Duodenal mucosa (tissue), 2 donors: ENCODE measurements around the gene GSTM1.
A peak's percentile ranks its signal among the peaks of the same experiment; 100 is the strongest.

Experiments
- H3K27ac ChIP-seq: one replicate; pipeline ENCODE4 v1.7.0; 2013; ENCODE audit warnings: low read depth, low read length
- H3K27me3 ChIP-seq, 2 donors: one replicate each; pipeline ENCODE4 v1.7.0; 2013; ENCODE audit warnings: low read length in 2 of 2, control low read depth in 1 of 2; ENCODE audit not compliant: insufficient read depth in 2 of 2, control insufficient read depth in 1 of 2
- H3K36me3 ChIP-seq, 2 donors: one replicate each; pipeline ENCODE4 v1.7.0; 2013; ENCODE audit warnings: low read length in 2 of 2, control low read depth in 1 of 2; ENCODE audit not compliant: insufficient read depth in 2 of 2, control insufficient read depth in 1 of 2
- H3K4me1 ChIP-seq, 2 donors: one replicate each; pipeline ENCODE4 v1.7.0; 2013; ENCODE audit warnings: low read length in 2 of 2, control low read depth in 1 of 2; ENCODE audit not compliant: insufficient read depth in 2 of 2, control insufficient read depth in 1 of 2
- H3K4me3 ChIP-seq, 2 donors: one replicate each; pipeline ENCODE4 v1.7.0; 2013; ENCODE audit warnings: low read length in 2 of 2, low read depth in 1 of 2
- H3K9ac ChIP-seq, 2 donors: one replicate each; pipeline ENCODE4 v1.7.0; 2013; ENCODE audit warnings: low read length in 2 of 2, low read depth in 1 of 2
- H3K9me3 ChIP-seq, 2 donors: one replicate each; pipeline ENCODE4 v1.7.0; 2013; ENCODE audit warnings: low read length in 2 of 2, control low read depth in 1 of 2; ENCODE audit not compliant: control insufficient read depth in 1 of 2

The GSTM1 gene

GRCh38 chr1:109687641-109688499, at the start of gene GSTM1:
Gene GSTM1 (plus strand): TSS chr1:109687817. CDS start chr1:109687874, 57 bp downstream.
- Histone ChIP-seq H3K4me3 (no peak within 1 kb of the TSS), H3K27me3 (no peaks in the 10 kb centered on the region), H3K9me3 (no peaks in the 10 kb centered on the region), H3K36me3 (no peaks in the 10 kb centered on the region), H3K4me1 (no peaks in the 10 kb centered on the region), H3K9ac (no peak within 1 kb of the TSS), H3K27ac (no peak within 1 kb of the TSS)

- Histone ChIP-seq H3K36me3 (no peaks in the 10 kb centered on the region), H3K4me1 (peaks cover 56 to 60% of the 10 kb centered on the region in 2 donors), H3K9ac (peak overlapping the region in 1 of 2 donors; percentile 29), H3K4me3 (no peak overlapping the region), H3K9me3 (no peaks in the 10 kb centered on the region), H3K27me3 (no peaks in the 10 kb centered on the region), H3K27ac (no peak overlapping the region)
These were observed 48.4 kb upstream of the GSTM1 start for GRCh38 chr1:109639063-109639840.

DNA sequence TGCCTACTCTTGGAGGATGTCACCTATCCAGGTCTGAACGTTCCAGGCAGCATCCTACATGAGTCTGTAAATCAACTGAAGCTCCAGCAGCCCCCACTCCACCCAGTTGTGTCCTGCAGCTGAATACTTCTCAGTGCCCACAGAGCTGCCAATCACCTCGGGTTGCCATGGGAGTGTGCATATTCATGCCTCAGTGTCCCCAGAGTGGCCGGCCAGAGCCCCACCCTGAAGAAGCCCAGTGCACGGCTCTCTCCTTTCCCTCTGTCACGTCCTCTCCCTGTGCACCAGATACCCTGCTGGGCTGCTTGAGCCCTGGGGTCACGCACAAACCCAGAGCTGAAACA, 47.8 kb upstream of the GSTM1 start:
- Histone ChIP-seq H3K27me3 (no peaks in the 10 kb centered on the region), H3K36me3 (no peaks in the 10 kb centered on the region), H3K4me3 (no peak overlapping the region), H3K9me3 (no peaks in the 10 kb centered on the region), H3K4me1 (peaks cover 52 to 59% of the 10 kb centered on the region in 2 donors), H3K9ac (peak overlapping the region in 1 of 2 donors; percentile 43), H3K27ac (no peak overlapping the region)

DNA sequence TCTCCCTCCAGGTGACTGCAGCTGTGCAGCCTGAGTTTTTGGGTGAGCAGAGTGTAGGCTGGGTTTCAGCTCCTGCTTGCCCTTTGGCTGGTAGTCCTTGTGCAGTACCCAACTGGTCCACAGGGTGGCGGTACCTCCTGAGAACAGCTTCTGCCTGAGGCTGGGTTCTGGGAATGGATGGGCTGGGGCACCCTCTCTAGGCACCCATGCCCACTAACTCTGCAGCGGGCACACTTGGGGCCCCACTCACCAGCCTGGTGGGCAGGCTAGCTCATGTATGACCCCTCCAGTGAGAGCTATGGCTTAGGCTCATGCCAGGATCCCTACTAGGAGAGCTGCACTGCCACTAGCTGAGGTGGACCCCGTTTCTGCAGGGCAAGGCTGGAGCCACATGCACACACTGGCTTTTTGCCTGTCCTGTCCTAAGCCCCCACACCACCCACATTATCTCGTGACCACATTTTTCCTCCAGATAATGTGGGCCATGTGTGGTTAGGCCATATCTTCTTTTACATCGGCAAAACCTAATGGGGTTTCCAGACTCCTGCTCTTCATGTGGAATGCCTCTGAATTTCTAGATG, 47.2 kb upstream of the GSTM1 start:
- Histone ChIP-seq H3K36me3 (no peaks in the 10 kb centered on the region), H3K27me3 (no peaks in the 10 kb centered on the region), H3K4me3 (no peak overlapping the region), H3K27ac (no peak overlapping the region), H3K9ac (peak overlapping the region in 1 of 2 donors; percentile 43), H3K4me1 (peaks cover 46 to 55% of the 10 kb centered on the region in 2 donors), H3K9me3 (no peaks in the 10 kb centered on the region)

DNA sequence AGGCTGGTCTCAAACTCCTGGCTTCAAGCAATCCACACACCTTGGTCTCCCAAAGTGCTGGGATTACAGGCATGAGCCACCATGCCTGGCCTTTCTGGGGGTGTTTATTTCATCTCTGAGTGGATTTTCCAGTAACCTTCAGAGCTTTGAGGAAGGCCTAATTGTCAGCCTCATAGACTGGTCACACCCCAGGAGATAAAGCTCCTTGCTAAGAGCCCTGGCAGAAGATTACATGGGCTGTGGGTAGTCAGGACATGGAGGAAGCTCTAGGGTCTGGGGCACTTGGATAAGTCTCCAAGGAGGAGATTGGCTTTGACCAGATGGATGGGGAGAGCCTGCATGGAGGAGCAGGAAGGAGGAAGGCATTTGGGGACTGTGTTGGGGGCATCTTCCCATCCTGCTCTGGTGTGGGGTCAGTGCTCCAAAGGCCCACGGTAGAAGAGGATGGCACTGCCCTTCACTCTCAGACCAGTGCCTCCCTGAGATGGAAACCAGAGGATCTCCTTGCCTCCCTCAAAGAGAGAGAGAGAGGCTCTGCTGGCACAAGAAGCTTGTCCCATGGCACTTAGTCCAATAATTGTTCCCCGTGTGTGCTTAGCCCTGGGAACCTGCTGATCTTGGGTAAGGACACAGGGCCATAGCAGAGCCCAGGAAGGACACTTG, 46.4 kb upstream of the GSTM1 start:
- no peaks in the 10 kb centered on the region for H3K36me3 ChIP-seq
- no peak overlapping the region for H3K9ac ChIP-seq
- no peak overlapping the region for H3K4me3 ChIP-seq
- no peak overlapping the region for H3K27ac ChIP-seq
- H3K9me3 ChIP-seq, result no peaks in the 10 kb centered on the region
- no peaks in the 10 kb centered on the region for H3K27me3 ChIP-seq
- H3K4me1 ChIP-seq, result peaks cover 39 to 47% of the 10 kb centered on the region in 2 donors

- Histone ChIP-seq H3K27ac (no peak overlapping the region), H3K9me3 (no peaks in the 10 kb centered on the region), H3K36me3 (no peaks in the 10 kb centered on the region)
These were observed 45.8 kb upstream of the GSTM1 start for GRCh38 chr1:109641861-109642260.

DNA sequence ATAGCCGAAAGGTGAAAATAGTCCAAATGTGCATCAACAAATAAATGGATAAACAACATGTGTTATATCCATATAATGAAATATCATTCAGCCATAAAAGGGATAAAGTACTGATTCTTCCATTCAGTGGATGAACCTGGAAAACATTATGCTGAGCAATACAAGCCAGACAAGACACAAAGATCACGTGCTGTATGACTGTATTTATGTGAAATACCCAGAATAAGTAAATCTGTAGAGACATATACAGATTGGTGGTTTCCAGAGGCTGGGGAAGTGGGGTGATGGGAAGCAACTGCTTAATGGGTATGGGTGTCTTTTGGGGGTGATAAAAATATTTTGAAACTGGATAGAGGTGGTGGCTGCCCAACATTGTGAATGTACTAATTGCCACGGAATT, 45.0 kb upstream of the GSTM1 start:
- Histone ChIP-seq H3K27ac (no peak overlapping the region), H3K9ac (no peak overlapping the region), H3K4me3 (no peak overlapping the region), H3K27me3 (no peaks in the 10 kb centered on the region), H3K36me3 (no peaks in the 10 kb centered on the region), H3K4me1 (peaks cover 32 to 39% of the 10 kb centered on the region in 2 donors), H3K9me3 (no peaks in the 10 kb centered on the region)

More at GRCh38 chr1:109641861-109642260, 45.8 kb upstream of the GSTM1 start:
- Histone ChIP-seq H3K27me3 (no peaks in the 10 kb centered on the region), H3K4me1 (peaks cover 34 to 40% of the 10 kb centered on the region in 2 donors), H3K4me3 (no peak overlapping the region), H3K9ac (no peak overlapping the region)

DNA sequence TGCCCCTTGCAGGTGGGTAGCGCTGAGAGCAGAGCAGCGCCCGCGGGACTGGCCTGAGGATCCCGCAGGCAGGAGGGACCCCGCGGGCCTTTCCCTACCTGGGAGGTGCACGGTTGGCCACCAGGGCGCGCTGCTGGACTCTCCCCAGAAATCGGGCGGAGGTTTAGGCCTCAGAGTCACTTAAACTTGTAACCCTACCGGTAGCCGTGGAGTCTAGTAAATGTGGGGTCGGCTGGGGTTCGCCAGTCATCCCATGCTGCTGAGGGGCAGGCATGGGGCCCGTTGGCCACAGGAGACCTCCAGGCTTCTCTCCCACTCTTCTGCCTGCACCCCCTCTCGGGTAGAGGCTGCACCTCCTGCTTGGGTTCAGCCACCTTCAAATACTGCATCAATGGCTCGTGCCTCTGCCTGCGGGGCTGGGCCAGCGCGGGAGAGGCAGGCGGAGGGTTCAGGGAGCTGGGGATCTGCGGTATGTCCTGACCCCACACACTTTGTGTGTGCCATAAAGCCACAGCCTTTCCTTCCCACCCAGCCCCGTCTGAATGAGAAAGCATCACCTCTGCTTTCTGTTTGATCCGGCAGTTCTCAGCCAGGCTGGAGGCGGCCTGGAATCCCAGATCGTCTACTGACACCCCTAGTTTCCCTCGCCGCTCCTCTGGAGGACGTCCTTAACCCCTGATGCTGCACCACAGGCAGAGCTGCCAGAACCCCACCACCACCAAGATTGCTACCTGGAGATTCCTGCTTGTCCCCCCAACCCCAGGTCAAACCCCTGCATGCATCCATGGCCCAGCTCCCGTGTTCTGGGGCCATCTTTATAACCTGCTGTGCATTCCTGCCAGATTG, 44.0 kb upstream of the GSTM1 start:
- Histone ChIP-seq H3K27me3 (no peaks in the 10 kb centered on the region), H3K27ac (no peak overlapping the region), H3K9me3 (no peaks in the 10 kb centered on the region), H3K4me3 (peak overlapping the region in 1 of 2 donors; percentile 30), H3K36me3 (no peaks in the 10 kb centered on the region), H3K9ac (peak overlapping the region; percentile 41 to 70), H3K4me1 (peaks cover 31 to 38% of the 10 kb centered on the region in 2 donors)

DNA sequence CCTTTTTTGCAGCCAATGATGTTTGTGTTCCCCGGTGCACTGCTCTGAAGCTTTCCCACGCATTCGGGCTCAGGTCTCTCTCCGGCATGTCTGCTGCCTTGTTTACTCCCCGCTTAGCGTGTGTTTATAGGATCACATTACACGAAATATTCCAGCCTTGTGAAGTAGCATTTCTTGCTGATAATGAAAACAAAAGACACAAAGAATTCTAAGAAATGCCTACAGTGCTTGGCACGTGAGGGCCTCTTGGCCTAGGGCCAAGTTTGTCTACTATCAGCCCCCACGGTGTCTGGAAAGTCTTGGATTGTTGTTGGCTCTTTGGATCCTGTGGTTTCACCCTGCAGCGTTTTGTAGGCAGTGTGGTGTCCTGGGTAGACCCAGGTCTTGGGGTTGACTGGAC, 42.9 kb upstream of the GSTM1 start:
- Histone ChIP-seq H3K27me3 (no peaks in the 10 kb centered on the region), H3K4me1 (peaks cover 21 to 28% of the 10 kb centered on the region in 2 donors), H3K9ac (no peak overlapping the region), H3K36me3 (no peaks in the 10 kb centered on the region), H3K4me3 (peak overlapping the region in 1 of 2 donors; percentile 38), H3K27ac (no peak overlapping the region), H3K9me3 (no peaks in the 10 kb centered on the region)
